Endothelial cell of umbilical vein (primary cell): ENCODE data around the gene PPM1L.

Source experiments
- CTCF ChIP-seq, 2 donors: IDR thresholded peaks; 1 replicate in 1 of 2; 2 replicates in 1 of 2; pipeline ENCODE4 v1.5.1; 2011; ENCODE audit warnings: low read length in 2 of 2, mild to moderate bottlenecking in 2 of 2, moderate library complexity in 2 of 2, control low read depth in 1 of 2, inconsistent platforms in 1 of 2, low read depth in 1 of 2; ENCODE audit not compliant: insufficient read depth in 1 of 2; ENCODE audit errors: extremely low read depth in 1 of 2
- EZH2 ChIP-seq: IDR thresholded peaks from 2 replicates; pipeline ENCODE4 v1.6.1; 2012; ENCODE audit warnings: borderline replicate concordance, low read depth, mild to moderate bottlenecking, moderate library complexity, low read length, inconsistent platforms; ENCODE audit not compliant: severe bottlenecking
- FOS ChIP-seq: IDR thresholded peaks from 2 replicates; pipeline ENCODE4 v1.6.1; 2011; ENCODE audit warnings: mild to moderate bottlenecking, low read length, moderate library complexity, borderline replicate concordance; ENCODE audit not compliant: insufficient read depth
- GATA2 ChIP-seq: IDR thresholded peaks from 2 replicates; pipeline ENCODE4 v1.7.0; 2011; ENCODE audit warnings: low read depth, mild to moderate bottlenecking, moderate library complexity, mixed read lengths, low read length; ENCODE audit not compliant: insufficient read length, insufficient read depth
- MAX ChIP-seq: IDR thresholded peaks from 2 replicates; pipeline ENCODE4 v1.6.1; 2011; ENCODE audit not compliant: insufficient read depth, insufficient read length
- POLR2A ChIP-seq: IDR thresholded peaks from 2 replicates; pipeline ENCODE4 v1.6.1; 2012; ENCODE audit warnings: low read depth, mild to moderate bottlenecking, control low read depth, low read length
- POLR2AphosphoS5 ChIP-seq: IDR thresholded peaks from 2 replicates; pipeline ENCODE4 v1.6.1; 2012; ENCODE audit warnings: low read depth, mild to moderate bottlenecking, control low read depth, low read length, moderate library complexity; ENCODE audit not compliant: insufficient read depth

GRCh38 chr3:161101609-161102008, 345.6 kb downstream of the PPM1L start:
- TF ChIP-seq POLR2AphosphoS5 (no peak), CTCF (IDR thresholded peaks at IDR 0.05; ENCODE audit: extremely low read depth in 1 of 2, insufficient read depth in 1 of 2, low read depth in 1 of 2, low read length in 2 of 2) (no peak), POLR2A (no peak), EZH2 (no peak), MAX (no peak), FOS (no peak), GATA2 (no peak)
